ENCODE measurements around the gene ERBB4.

ERBB4 gene

DNA sequence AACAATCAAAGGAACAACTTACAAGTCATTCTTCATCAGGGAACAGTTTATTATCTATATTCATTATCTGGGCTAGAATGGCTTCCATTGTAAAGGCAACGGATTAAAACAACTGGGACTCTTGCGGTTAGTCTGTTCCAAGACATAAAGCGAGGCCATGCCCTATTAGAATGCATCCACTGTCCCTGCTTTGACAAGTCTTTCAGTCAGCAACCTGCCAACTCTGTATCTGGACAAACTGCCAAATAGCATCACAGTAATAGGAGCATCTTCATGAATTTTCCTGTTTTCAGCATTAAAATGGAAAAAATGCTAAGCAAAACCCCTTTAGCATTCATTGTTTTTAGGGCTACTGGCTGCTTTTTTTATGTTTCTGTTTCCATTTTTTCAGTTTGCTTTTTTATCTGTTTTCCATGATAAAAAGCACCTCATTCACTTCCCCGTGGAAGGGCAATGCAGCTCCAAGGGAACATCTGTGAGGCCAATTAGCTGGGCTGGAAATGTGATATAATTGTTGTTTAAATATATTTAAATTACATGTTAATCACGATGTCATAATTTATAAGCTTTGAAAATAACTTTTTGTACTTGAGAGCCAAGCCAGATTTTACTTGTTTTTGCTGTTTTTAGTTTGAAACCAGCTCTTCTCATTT is 1147.9 kb downstream of the ERBB4 start:
- Histone ChIP-seq H3K4me1 (ENCODE audit: low read depth, poor library complexity, severe bottlenecking) (no peaks in the 10 kb centered on the region), H3K4me3 (IDR thresholded peaks at IDR 0.05; ENCODE audit: insufficient read depth, low read depth, low read length) (no peak overlapping the region), H4K20me1 (ENCODE audit: insufficient read depth) (no peaks in the 10 kb centered on the region), H3K4me2 (no peak overlapping the region), H3K9ac (no peak overlapping the region), H3K79me2 (ENCODE audit: insufficient read depth, low read depth) (no peaks in the 10 kb centered on the region), H3K36me3 (ENCODE audit: insufficient read depth) (no peaks in the 10 kb centered on the region), H2AFZ (ENCODE audit: low read depth) (no peak overlapping the region), H3K27ac (no peak overlapping the region), H3K27me3 (ENCODE audit: insufficient read depth, low read depth) (no peaks in the 10 kb centered on the region)
- TF ChIP-seq, protein P1, sequence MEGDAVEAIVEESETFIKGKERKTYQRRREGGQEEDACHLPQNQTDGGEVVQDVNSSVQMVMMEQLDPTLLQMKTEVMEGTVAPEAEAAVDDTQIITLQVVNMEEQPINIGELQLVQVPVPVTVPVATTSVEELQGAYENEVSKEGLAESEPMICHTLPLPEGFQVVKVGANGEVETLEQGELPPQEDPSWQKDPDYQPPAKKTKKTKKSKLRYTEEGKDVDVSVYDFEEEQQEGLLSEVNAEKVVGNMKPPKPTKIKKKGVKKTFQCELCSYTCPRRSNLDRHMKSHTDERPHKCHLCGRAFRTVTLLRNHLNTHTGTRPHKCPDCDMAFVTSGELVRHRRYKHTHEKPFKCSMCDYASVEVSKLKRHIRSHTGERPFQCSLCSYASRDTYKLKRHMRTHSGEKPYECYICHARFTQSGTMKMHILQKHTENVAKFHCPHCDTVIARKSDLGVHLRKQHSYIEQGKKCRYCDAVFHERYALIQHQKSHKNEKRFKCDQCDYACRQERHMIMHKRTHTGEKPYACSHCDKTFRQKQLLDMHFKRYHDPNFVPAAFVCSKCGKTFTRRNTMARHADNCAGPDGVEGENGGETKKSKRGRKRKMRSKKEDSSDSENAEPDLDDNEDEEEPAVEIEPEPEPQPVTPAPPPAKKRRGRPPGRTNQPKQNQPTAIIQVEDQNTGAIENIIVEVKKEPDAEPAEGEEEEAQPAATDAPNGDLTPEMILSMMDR (conservative IDR thresholded peaks at IDR 0.05; ENCODE audit: low read depth, low read length), result no peak

DNA sequence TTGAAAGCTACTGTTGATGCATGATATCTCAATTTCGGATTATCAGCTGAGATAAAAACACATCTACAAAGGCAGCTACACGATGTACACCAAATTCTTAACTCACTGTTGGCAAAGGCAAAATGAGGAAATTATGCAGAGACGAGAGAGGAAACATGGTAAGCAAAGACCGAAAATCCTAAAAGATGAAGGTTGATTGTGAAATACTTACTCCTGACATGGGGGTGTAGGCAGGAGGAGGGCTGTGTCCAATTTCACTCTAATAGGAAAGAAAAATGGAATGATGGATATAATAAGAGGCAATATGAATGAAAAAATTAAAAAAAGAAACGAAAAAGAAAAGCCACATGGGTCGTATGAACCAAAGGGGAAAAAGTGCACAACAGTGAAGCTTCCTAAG is 1150.9 kb downstream of the ERBB4 start:
- Histone ChIP-seq H3K27ac (no peak overlapping the region), H3K36me3 (ENCODE audit: insufficient read depth) (no peaks in the 10 kb centered on the region), H3K27me3 (ENCODE audit: insufficient read depth, low read depth) (no peaks in the 10 kb centered on the region), H4K20me1 (ENCODE audit: insufficient read depth) (no peaks in the 10 kb centered on the region), H3K4me1 (ENCODE audit: low read depth, poor library complexity, severe bottlenecking) (no peaks in the 10 kb centered on the region), H3K4me2 (no peak overlapping the region), H3K79me2 (ENCODE audit: insufficient read depth, low read depth) (no peaks in the 10 kb centered on the region), H3K9ac (no peak overlapping the region), H3K4me3 (IDR thresholded peaks at IDR 0.05; ENCODE audit: insufficient read depth, low read depth, low read length) (no peak overlapping the region), H2AFZ (ENCODE audit: low read depth) (no peak overlapping the region)
- TF ChIP-seq, protein P1 (conservative IDR thresholded peaks at IDR 0.05; ENCODE audit: low read depth, low read length), result no peak

- Histone ChIP-seq H3K4me3 (IDR thresholded peaks at IDR 0.05; ENCODE audit: insufficient read depth, low read depth, low read length) (no peak overlapping the region), H3K4me2 (no peak overlapping the region), H4K20me1 (ENCODE audit: insufficient read depth) (no peaks in the 10 kb centered on the region), H3K9ac (no peak overlapping the region), H2AFZ (ENCODE audit: low read depth) (no peak overlapping the region), H3K27me3 (ENCODE audit: insufficient read depth, low read depth) (no peaks in the 10 kb centered on the region), H3K36me3 (ENCODE audit: insufficient read depth) (no peaks in the 10 kb centered on the region), H3K27ac (no peak overlapping the region), H3K4me1 (ENCODE audit: low read depth, poor library complexity, severe bottlenecking) (no peaks in the 10 kb centered on the region), H3K79me2 (ENCODE audit: insufficient read depth, low read depth) (no peaks in the 10 kb centered on the region)
- TF ChIP-seq, protein P1 (conservative IDR thresholded peaks at IDR 0.05; ENCODE audit: low read depth, low read length), result no peak
Observed at GRCh38 chr2:211380041-211380440, 1158.6 kb downstream of the ERBB4 start.

DNA sequence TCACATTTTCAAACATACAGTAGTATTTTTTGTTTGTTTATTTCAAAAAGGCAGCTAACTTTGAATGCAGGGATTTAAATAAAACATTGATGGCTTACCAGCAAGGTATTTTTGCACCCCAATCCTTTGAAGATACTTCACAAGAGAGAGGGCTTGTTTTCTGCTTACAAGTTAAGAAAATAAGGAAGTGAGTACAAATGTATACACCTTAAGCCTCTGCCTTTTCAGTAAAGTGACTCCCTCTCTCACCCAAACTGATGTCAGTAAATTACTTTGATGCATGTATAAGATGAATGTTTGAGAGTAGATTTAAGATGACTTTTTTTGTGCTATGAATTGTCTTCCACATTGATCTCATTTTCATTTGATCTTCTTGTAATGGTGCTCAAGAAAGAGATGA is 1162.2 kb downstream of the ERBB4 start:
- H3K4me2 ChIP-seq, result no peak overlapping the region
- no peak overlapping the region for H3K4me3 ChIP-seq (IDR thresholded peaks at IDR 0.05; ENCODE audit: insufficient read depth, low read depth, low read length)
- H3K4me1 ChIP-seq (ENCODE audit: low read depth, poor library complexity, severe bottlenecking), result no peaks in the 10 kb centered on the region
- no peak overlapping the region for H3K27ac ChIP-seq
- H4K20me1 ChIP-seq (ENCODE audit: insufficient read depth), result no peaks in the 10 kb centered on the region
- H3K36me3 ChIP-seq (ENCODE audit: insufficient read depth), result no peaks in the 10 kb centered on the region
- H3K9ac ChIP-seq, result no peak overlapping the region
- TF ChIP-seq, protein P1 (conservative IDR thresholded peaks at IDR 0.05; ENCODE audit: low read depth, low read length), result no peak
- H3K27me3 ChIP-seq (ENCODE audit: insufficient read depth, low read depth), result no peaks in the 10 kb centered on the region
- H3K79me2 ChIP-seq (ENCODE audit: insufficient read depth, low read depth), result no peaks in the 10 kb centered on the region
- H2AFZ ChIP-seq (ENCODE audit: low read depth), result no peak overlapping the region

Data from KMS-11 (cell line).